Spleen (tissue), 7 donors: ENCODE data around the gene TBC1D32.
"Not testable (repeated sequence)": the region's sequence is repeated elsewhere in the genome, so short reads cannot be mapped to it uniquely, and the experiment has no call there.

Experiments
- POLR2AphosphoS5 ChIP-seq, 3 donors: sonication (generic); formaldehyde crosslinking; IDR thresholded peaks; one replicate each; pipeline ENCODE4 v1.5.1; 2017; ENCODE audit warnings: antibody characterized with exemption in 3 of 3
- TF ChIP-seq, protein P1 (sequence below), 11 experiments: fragments of 200-600 bp in 7 of 11; fragments of 450-650 bp in 4 of 11; sonication (generic) in 4 of 11; IDR thresholded peaks in 8 of 11; conservative IDR thresholded peaks in 3 of 11; 1 replicate in 7 of 11; 2 replicates in 4 of 11; pipeline versions ENCODE4 v1.4.0 to v1.8.0; 2016 to 2021; ENCODE audit warnings: antibody characterized with exemption in 11 of 11, inconsistent platforms in 4 of 11, mild to moderate bottlenecking in 1 of 11
- donor health status: DM: no; HTN: no; CAD: no; lungs with moderate emphysema.
- donor health status: DM: no; HTN: no; CAD: no.
- donor health status: DM: no; HTN: no; CAD: no.

DNA sequence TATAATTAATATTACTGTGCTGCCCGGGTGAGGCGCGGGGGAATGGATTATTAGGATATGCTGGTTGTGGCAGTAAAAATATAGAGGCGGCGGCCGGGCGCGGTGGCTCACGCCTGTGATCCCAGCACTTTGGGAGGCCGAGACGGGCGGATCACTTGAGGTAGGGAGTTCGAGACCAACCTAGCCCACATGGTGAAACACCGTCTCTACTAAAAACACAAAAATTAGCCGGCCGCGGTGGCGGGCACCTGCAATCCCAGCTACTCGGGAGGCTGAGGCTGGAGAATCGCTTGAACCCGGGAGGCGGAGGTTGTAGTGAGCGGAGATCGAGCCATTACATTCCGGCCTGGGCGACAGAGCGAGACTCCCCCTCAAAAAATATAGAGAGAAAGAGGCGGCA lies 586 bp downstream of the TBC1D32 start:
- TF ChIP-seq, protein P1, sequence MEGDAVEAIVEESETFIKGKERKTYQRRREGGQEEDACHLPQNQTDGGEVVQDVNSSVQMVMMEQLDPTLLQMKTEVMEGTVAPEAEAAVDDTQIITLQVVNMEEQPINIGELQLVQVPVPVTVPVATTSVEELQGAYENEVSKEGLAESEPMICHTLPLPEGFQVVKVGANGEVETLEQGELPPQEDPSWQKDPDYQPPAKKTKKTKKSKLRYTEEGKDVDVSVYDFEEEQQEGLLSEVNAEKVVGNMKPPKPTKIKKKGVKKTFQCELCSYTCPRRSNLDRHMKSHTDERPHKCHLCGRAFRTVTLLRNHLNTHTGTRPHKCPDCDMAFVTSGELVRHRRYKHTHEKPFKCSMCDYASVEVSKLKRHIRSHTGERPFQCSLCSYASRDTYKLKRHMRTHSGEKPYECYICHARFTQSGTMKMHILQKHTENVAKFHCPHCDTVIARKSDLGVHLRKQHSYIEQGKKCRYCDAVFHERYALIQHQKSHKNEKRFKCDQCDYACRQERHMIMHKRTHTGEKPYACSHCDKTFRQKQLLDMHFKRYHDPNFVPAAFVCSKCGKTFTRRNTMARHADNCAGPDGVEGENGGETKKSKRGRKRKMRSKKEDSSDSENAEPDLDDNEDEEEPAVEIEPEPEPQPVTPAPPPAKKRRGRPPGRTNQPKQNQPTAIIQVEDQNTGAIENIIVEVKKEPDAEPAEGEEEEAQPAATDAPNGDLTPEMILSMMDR (IDR thresholded peaks at IDR 0.05 in 8 of 11, conservative IDR thresholded peaks at IDR 0.05 in 3 of 11): not testable (repeated sequence)
- not testable (repeated sequence) for TF ChIP-seq POLR2AphosphoS5 (IDR thresholded peaks at IDR 0.05)
